Activated B cell treated with CpG ODN at 0.5 μM for 24 hours (primary cell): Measurements from ENCODE around the gene CERS6. TPM values are rescaled to one million over a fixed set of nuclear protein-coding genes. Genes with fewer than 3 reads are reported as not detected.

Experiments used
- ATAC-seq: fragments of 200-7000 bp; cut with Tn5 transposase; one replicate; pipeline ENCODE4 v1.10.0; 2021; ENCODE audit warnings: low read depth, mild to moderate bottlenecking, moderate library complexity
- CTCF ChIA-PET: fragments of 350-600 bp; sonication (Branson Sonifier 250); formaldehyde crosslinking; loops from one replicate; lab custom pipeline; 2021; ENCODE audit warnings: antibody characterized with exemption; lab: Charles Lee
- POLR2A ChIA-PET: fragments of 350-600 bp; sonication (Branson Sonifier 250); formaldehyde crosslinking; loops from one replicate; lab custom pipeline; 2021; ENCODE audit warnings: antibody characterized with exemption; lab: Charles Lee
- DNase-seq: peaks from one replicate; pipeline ENCODE4 v3.0.0; 2022
- H3K27ac Mint-ChIP-seq: one replicate; pipeline ENCODE4 v1.8.0; 2020; ENCODE audit warnings: mixed read lengths
- H3K27me3 Mint-ChIP-seq: one replicate; pipeline ENCODE4 v1.8.0; 2021; ENCODE audit warnings: mixed read lengths
- H3K36me3 Mint-ChIP-seq: one replicate; pipeline ENCODE4 v1.8.0; 2021; ENCODE audit warnings: low read depth, mixed read lengths
- H3K4me1 Mint-ChIP-seq: one replicate; pipeline ENCODE4 v1.8.0; 2021; ENCODE audit warnings: mixed read lengths
- H3K4me3 Mint-ChIP-seq: one replicate; pipeline ENCODE4 v1.8.0; 2020; ENCODE audit warnings: mild to moderate bottlenecking, mixed read lengths
- H3K9me3 Mint-ChIP-seq: one replicate; pipeline ENCODE4 v1.8.0; 2020; ENCODE audit warnings: mixed read lengths
- CTCF ChIP-seq: fragments of 200-600 bp; IDR thresholded peaks from one replicate; pipeline ENCODE4 v1.8.0; 2022; ENCODE audit warnings: antibody characterized with exemption, mild to moderate bottlenecking
- intact Hi-C: fragments of 100-400 bp; cut with micrococcal nuclease; formaldehyde crosslinking; loops from one replicate; pipeline ENCODE4 v1.15.1; 2024
- total RNA-seq: library from RNA; stranded (reverse); gene quantifications from 2 replicates; pipeline ENCODE4 v1.2.3, GENCODE V29; 2022

The CERS6 gene
- total RNA-seq, 1 donor from 2014 or later, result 5.3 TPM

- Mint-ChIP-seq H3K4me1 (peaks cover 21% of the 10 kb centered on the region), H3K4me3 (no peak overlapping the region), H3K9me3 (no peaks in the 10 kb centered on the region), H3K27me3 (no peaks in the 10 kb centered on the region), H3K36me3 (no peaks in the 10 kb centered on the region), H3K27ac (no peak overlapping the region)
- no peak for DNase-seq
- intact Hi-C loops, result no loop called here
- ChIA-PET CTCF (no interaction called here), POLR2A (no interaction called here)
- TF ChIP-seq CTCF, result no peak
- no peak for ATAC-seq
Measured at GRCh38 chr2:168517816-168518215, 61.7 kb downstream of the CERS6 start.

GRCh38 chr2:168518555-168519066 lies 62.5 kb downstream of the CERS6 start:
- H3K27ac Mint-ChIP-seq, result no peak overlapping the region
- ATAC-seq, result no peak
- H3K4me1 Mint-ChIP-seq, result peaks cover 27% of the 10 kb centered on the region
- H3K27me3 Mint-ChIP-seq, result no peaks in the 10 kb centered on the region
- ChIA-PET CTCF (no interaction called here), POLR2A (no interaction called here)
- no peak for DNase-seq
- no peaks in the 10 kb centered on the region for H3K36me3 Mint-ChIP-seq
- no peaks in the 10 kb centered on the region for H3K9me3 Mint-ChIP-seq
- no peak for TF ChIP-seq CTCF
- intact Hi-C loops, result no loop called here
- no peak overlapping the region for H3K4me3 Mint-ChIP-seq

- Mint-ChIP-seq H3K4me1 (peaks cover 35% of the 10 kb centered on the region), H3K36me3 (no peaks in the 10 kb centered on the region), H3K4me3 (no peak overlapping the region), H3K9me3 (no peaks in the 10 kb centered on the region), H3K27me3 (no peaks in the 10 kb centered on the region), H3K27ac (no peak overlapping the region)
- ChIA-PET POLR2A (interaction anchor here (0.7 kb wide), 1 partner anchor 83 kb away, joined by 12 read pairs; no protein-coding TSS in a partner anchor), CTCF (no interaction called here)
- no peak for ATAC-seq
- no peak for TF ChIP-seq CTCF
- intact Hi-C loops, result loop anchor here (2.0 kb wide), 1 partner anchor 15 kb away; no protein-coding TSS in a partner anchor
- DNase-seq, result no peak
Measured at GRCh38 chr2:168519534-168520308, 63.6 kb downstream of the CERS6 start.

- ChIA-PET POLR2A (no interaction called here), CTCF (no interaction called here)
- intact Hi-C loops, result loop anchor here (2.0 kb wide), 1 partner anchor 16 kb away; no protein-coding TSS in a partner anchor
- no peaks in the 10 kb centered on the region for H3K9me3 Mint-ChIP-seq
- no peaks in the 10 kb centered on the region for H3K36me3 Mint-ChIP-seq
- no peak for TF ChIP-seq CTCF
- H3K27ac Mint-ChIP-seq, result no peak overlapping the region
- ATAC-seq, result no peak
- no peaks in the 10 kb centered on the region for H3K27me3 Mint-ChIP-seq
- no peak for DNase-seq
- peaks cover 35% of the 10 kb centered on the region for H3K4me1 Mint-ChIP-seq
- H3K4me3 Mint-ChIP-seq, result no peak overlapping the region
Measured at GRCh38 chr2:168521053-168521741, 65.1 kb downstream of the CERS6 start.

GRCh38 chr2:168522446-168522845 lies 66.4 kb downstream of the CERS6 start:
- no peak for ATAC-seq
- H3K4me1 Mint-ChIP-seq, result peaks cover 35% of the 10 kb centered on the region
- no peak overlapping the region for H3K27ac Mint-ChIP-seq
- no peaks in the 10 kb centered on the region for H3K27me3 Mint-ChIP-seq
- DNase-seq, result no peak
- no peak for TF ChIP-seq CTCF
- H3K4me3 Mint-ChIP-seq, result no peak overlapping the region
- intact Hi-C loops, result no loop called here
- POLR2A ChIA-PET, result no interaction called here
- H3K9me3 Mint-ChIP-seq, result no peaks in the 10 kb centered on the region
- CTCF ChIA-PET, result no interaction called here
- H3K36me3 Mint-ChIP-seq, result no peaks in the 10 kb centered on the region
